G401 (cell line): ENCODE measurements around the gene GEN1. TPM values are rescaled to one million over a fixed set of nuclear protein-coding genes. Genes with fewer than 3 reads are reported as not detected.

Experiments used
- DNase-seq: peaks from one replicate; pipeline ENCODE4 v3.0.0-alpha.2; 2015; ENCODE audit warnings: low spot score
- in situ Hi-C: cut with HindIII; loops from 2 replicates; pipeline ENCODE4 v1.10.0; 2016; ENCODE audit warnings: low sequenced_read_pairs, mixed read lengths
- total RNA-seq: library from RNA; depleted of rRNA; stranded (reverse); fragments of >200 nt; shearing (Covaris generic); gene quantifications from 2 replicates; pipeline ENCODE4 v1.2.3, GENCODE V29; 2014

The GEN1 gene
- total RNA-seq, 1 experiment from 2014 or later = 15.9 TPM

- in situ Hi-C loops = no loop called here
- DNase-seq = no peak
Observed at GRCh38 chr2:17749753-17750438, 4.0 kb upstream of the GEN1 start.

GRCh38 chr2:17752246-17752645 is 1.7 kb upstream of the GEN1 start:
- in situ Hi-C loops = no loop called here
- no peak for DNase-seq

- in situ Hi-C loops = no loop called here
- DNase-seq = peak; percentile 53
Observed at GRCh38 chr2:17752892-17753802, 791 bp upstream of the GEN1 start.

DNA sequence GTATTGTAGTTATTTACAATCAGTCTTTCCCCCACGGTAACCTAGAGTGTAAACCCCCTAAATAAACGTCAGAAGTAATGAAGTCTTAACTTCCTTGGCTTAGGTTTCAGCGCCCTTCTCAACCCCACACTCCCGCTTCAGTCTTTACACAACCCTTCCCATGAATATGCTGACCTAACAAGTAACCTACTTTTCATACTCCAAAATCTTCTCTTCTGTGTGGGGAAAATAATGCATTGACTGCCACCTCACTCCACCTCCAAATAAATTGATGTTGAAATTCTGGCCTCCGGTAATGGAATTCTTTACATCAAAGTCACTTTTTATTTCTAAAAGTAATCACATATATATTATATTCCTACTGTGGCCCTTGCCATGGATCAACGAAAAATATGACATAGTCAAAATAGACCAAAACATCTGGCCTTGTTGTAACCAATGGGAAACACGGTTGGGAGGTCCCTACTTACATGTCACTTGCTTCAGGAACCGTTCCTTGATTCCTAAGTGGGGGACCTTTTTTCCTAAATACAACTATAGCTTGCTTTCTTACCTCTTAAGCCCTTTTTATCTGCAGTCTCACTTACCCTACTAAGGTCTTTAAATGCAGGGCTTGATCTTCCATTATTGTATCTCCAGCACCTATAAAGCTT is 961 bp downstream of the GEN1 start:
- in situ Hi-C loops = no loop called here
- DNase-seq = no peak

- no peak for DNase-seq
- in situ Hi-C loops = no loop called here
Observed at GRCh38 chr2:17756668-17757067, 2.7 kb downstream of the GEN1 start.

DNA sequence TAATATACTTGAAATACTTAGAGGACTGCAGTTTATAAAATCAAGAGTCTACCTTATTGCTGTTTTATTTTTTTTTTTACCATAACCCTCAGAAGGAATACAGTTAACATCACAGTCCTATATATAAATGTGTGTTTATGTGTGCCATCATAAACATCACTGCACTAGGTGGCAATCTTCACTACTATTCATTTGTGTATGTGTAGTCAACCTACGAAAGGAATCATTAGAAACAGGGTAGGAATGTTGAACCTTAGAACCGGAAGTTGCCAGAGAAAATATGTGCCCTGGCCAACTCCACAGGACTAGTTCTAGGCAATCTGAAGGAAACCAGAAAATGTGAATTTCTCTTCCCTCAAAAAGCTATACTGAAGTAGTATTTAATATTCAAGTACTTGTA is 3.4 kb downstream of the GEN1 start:
- no peak for DNase-seq
- in situ Hi-C loops = no loop called here

DNA sequence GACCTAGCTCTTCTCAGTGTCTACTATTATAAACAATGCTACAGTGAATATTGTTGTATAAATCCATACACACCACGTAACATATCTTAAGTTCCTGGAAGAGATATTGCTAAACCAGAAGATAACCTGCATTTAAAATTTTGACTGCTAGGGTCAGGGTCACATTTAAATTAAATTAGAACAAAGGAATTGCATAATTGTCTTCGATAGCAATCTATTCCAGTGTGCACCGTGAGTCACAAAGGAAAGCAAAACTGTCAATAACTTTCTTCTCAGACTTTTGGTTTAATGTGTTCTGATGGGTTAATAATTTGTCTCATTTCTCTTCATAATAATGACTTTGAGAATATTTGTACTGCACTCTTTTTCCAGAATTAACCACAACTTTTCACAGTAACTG is 4.2 kb downstream of the GEN1 start:
- DNase-seq = no peak
- in situ Hi-C loops = no loop called here

GRCh38 chr2:17759805-17760204 is 5.9 kb downstream of the GEN1 start:
- in situ Hi-C loops = no loop called here
- no peak for DNase-seq

DNA sequence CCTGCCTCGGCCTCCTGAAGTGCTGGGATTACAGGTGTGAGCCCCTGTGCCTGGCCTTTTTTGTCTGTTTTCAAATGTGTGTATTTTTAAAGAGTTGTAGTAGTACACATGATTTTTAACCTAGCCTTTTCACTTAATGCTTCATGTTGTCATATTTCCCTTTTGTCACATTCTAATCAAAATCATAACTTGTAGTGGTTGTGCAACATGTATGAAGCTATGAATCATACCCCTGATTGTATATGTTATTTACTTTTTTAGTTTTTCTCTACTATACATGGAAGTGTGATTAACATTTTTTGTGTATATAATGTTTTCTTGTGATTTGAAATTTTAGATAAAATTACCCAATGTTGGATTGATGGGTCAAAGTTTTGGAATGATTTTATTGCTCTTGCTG is 8.5 kb downstream of the GEN1 start:
- in situ Hi-C loops = no loop called here

GRCh38 chr2:17763641-17764333 is 9.8 kb downstream of the GEN1 start:
- in situ Hi-C loops = no loop called here
- no peak for DNase-seq

More for the DNA sequence above, 8.5 kb downstream of the GEN1 start:
- no peak for DNase-seq

GRCh38 chr2:17765398-17765797 is 11.5 kb downstream of the GEN1 start:
- no peak for DNase-seq
- in situ Hi-C loops = no loop called here

DNA sequence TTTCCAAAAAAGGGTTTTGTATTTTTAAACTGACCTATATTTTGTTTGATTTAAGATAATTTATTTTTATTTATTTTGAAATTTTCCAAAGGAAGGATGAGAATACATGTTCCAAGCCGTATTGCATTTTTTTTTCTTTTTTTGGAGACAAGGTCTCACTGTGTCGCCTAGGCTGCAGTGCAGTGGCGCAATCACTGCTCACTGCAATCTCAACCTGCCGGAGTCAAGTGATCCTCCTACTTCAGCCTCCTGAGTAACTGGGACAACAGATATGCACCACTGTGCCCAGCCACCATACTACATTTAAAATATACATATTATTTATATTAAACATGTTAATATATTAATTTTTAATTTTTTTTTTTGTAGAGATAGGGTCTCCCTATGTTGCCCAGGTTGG is 15.0 kb downstream of the GEN1 start:
- DNase-seq = no peak
- in situ Hi-C loops = no loop called here

DNA sequence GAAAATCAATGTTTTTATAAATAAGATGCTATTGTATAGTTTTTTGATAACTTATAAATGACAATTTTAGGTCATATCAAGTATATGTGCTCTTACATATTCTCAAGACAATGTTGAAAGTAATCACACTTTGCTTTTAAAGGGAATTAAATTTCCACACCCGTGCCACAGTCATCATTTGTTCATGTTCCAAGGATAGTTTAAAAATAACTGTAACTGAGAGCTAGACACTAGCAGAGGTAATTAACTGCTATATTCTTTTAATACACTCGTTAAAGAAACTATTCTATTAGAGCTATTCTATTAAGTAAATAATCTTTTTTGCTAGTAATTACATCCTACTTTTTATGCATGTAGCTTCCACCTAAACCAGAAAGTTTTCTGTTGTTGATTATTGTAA is 18.0 kb downstream of the GEN1 start:
- in situ Hi-C loops = no loop called here
- no peak for DNase-seq

- DNase-seq = no peak
Observed at GRCh38 chr2:17772532-17772931, 18.6 kb downstream of the GEN1 start.

GRCh38 chr2:17780546-17780945 is 26.6 kb downstream of the GEN1 start:
- DNase-seq = no peak
- in situ Hi-C loops = no loop called here

More at GRCh38 chr2:17772532-17772931, 18.6 kb downstream of the GEN1 start:
- in situ Hi-C loops = no loop called here

DNA sequence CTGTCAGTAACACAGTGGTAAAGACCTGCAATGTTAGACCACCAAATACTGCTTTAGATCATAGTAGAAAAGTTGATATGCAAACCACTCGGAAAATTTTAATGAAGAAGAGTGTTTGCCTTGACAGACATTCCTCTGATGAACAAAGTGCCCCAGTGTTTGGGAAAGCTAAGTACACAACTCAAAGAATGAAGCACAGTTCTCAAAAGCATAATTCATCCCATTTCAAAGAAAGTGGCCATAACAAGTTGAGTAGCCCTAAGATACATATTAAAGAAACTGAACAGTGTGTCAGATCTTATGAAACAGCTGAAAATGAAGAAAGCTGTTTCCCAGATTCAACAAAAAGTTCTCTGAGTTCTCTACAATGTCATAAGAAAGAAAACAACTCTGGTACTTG is 27.5 kb downstream of the GEN1 start:
- no peak for DNase-seq
- in situ Hi-C loops = no loop called here

DNA sequence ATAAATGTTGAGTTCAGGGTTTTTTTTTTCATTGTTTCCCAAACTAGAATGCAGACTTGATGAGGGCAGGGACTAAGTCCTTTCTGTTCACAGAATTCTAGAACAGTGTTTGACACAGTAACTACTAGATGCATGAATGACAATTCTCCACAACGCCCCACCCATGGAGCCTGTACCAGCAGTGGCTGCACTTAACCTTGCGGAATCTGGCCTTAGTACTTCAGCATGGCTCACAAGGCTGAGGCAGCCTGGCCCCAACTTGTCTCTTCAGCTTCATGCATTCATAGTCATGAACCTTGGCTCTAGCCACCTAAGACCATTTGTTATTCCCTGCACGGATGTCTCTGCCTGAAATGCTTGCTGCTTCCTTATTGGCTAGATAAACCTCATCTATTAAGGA is 32.8 kb downstream of the GEN1 start:
- in situ Hi-C loops = no loop called here
- no peak for DNase-seq

GRCh38 chr2:17788773-17789172 is 34.8 kb downstream of the GEN1 start:
- in situ Hi-C loops = no loop called here
- DNase-seq = no peak

DNA sequence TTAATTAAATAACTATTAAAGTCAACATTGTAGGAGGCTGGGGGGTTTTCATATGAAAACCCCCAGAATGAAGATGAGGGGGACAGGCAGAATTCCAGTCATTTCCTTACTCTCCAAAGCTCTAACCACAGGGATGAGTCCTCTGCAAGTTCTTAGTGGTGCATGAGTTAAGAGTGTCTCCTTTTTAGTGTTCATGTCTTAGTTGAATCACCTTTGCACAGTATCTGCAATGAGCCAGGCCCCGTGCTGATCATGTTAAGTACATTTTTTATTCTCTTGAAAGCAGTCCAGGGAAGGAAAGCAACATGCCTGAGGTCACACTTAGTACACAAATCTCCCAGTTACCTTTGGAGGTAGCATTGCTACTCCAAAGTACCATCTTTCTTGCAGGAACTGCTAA is 36.6 kb downstream of the GEN1 start:
- in situ Hi-C loops = no loop called here
- no peak for DNase-seq
